ENCODE data around the gene HRAS.
"Not testable (repeated sequence)": the region's sequence is repeated elsewhere in the genome, so short reads cannot be mapped to it uniquely, and the experiment has no call there.

Gene HRAS

GRCh38 chr11:526192-526591 is 9.2 kb downstream of the HRAS start:
- DNase-seq (ENCODE audit: extremely low spot score) = no peak
- ChIA-PET POLR2A (no interaction called here), CTCF (no interaction called here)
- no peak for TF ChIP-seq CTCF (IDR thresholded peaks at IDR 0.05; ENCODE audit: control extremely low read depth, extremely low read depth, low read depth, missing control alignments)

DNA sequence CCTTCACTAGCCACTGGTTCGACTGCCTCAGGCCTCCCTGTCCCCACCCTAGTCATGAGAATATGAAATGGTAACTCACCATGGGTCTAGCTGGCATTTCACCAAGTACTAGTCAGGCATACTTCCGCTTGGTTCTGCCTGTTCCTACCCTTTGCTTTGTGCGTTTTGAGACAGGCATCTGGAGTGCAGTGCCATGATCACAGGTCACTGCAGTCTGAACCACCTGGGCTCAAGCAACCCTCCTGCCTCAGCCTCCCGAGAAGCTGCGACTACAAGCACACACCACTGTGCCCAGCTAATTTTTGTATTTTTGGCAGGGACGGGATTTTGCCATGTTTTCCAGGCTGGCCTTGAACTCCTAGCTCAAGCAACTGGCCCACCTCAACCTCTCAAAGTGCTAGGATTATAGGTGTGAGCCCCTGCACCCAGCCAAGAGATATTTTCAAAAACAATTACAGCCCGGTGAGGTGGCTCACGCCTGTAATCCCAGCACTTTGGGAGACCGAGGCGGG is 14.1 kb downstream of the HRAS start:
- no peak for TF ChIP-seq CTCF (IDR thresholded peaks at IDR 0.05; ENCODE audit: control extremely low read depth, extremely low read depth, low read depth, missing control alignments)
- CTCF ChIA-PET = interaction anchor here (1.0 to 6.8 kb wide), 3 partner anchors 10 to 81 kb away, joined by 3 to 77 read pairs (median 4); partner anchors contain the start of gene HRAS

DNA sequence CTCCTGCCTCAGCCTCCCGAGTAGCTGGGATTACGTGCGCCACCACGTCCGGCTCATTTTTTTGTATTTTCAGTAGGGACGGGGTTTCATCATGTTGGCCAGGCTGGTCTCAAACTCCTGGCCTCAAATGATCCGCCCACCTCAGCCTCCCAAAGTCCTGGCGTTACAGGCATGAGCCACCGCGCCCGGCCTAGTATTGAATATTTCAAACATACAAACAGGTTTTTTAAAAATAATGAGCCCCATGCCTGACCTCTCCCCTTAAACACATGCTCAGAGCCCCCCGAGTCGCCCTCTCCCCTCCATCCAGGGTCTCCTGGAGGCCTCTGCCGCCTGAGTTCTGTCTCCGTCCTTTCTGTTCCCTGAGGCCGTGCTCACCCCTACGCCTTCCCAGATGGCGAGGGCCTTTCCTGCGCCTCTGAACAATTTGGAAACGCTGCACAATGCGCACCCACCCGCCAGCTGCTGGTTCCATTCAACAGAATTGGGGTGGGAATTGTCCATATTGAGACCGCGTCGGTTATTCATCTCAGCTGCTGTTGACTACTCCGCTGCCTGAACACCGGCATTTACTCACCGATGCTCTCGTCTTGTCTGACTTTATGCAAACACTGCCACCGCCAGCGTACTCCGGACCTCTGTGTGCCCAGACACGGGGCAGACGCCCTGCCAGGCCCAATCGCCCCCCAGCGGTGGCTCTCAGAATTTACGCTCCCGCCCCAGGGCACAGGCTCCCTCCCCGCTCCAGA is 14.8 kb downstream of the HRAS start:
- ChIA-PET POLR2A (no interaction called here), CTCF (interaction anchor here (1.0 to 6.8 kb wide), 4 partner anchors 9 to 270 kb away, joined by 3 to 77 read pairs (median 4); partner anchors contain the start of gene HRAS)
- no peak for DNase-seq (ENCODE audit: extremely low spot score)
- TF ChIP-seq CTCF (IDR thresholded peaks at IDR 0.05; ENCODE audit: control extremely low read depth, extremely low read depth, low read depth, missing control alignments) = no peak

More for the DNA sequence above, 14.1 kb downstream of the HRAS start:
- POLR2A ChIA-PET = no interaction called here
- no peak for DNase-seq (ENCODE audit: extremely low spot score)

DNA sequence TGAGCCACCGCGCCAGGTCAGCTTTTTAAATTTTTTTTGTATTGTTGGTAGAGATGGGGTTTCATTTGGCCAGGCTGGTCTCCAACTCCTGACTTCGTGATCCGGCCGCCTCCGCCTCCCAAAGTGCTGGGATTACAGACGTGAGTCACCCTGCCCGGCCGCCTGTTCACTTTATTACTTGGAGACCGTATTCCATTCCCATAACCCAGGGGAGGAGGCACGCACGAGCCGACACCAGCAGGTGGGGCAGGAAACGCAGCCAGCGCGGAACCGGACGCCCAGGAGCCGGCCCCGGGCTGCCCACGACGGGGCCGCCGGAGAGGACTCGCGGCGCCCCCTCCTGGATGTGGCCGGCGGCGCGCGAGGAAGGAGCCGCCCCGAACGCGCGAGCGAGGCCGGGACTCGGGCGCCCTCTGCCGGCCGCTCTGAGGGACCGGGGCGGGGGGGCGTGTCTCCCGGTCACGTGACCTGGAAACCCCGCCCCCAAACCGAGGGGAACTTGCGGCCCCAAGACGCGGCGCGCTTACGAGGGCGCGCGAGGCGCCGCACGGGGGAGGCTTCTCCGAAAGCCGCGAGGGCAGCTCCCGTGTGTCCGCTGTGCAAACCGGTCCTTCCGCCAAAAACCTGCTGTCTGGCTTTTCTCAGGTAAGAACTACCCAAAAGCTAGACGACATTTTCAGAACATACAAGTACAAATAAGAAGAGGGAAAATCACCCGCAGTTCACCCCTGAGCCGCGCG is 16.7 kb downstream of the HRAS start:
- ChIA-PET POLR2A (no interaction called here), CTCF (interaction anchor here (0.6 to 6.8 kb wide), 40 partner anchors 9 to 277 kb away, joined by 3 to 77 read pairs (median 3); partner anchors contain the start of genes ANO9, DEAF1, HRAS and IFITM5)
- TF ChIP-seq CTCF (IDR thresholded peaks at IDR 0.05; ENCODE audit: control extremely low read depth, extremely low read depth, low read depth, missing control alignments) = peak; percentile 100
- DNase-seq (ENCODE audit: extremely low spot score) = peak; percentile 94

- DNase-seq (ENCODE audit: extremely low spot score) = not testable (repeated sequence)
- CTCF ChIA-PET = interaction anchor here (2.1 to 6.8 kb wide), 3 partner anchors 10 to 110 kb away, joined by 10 to 77 read pairs (median 55); partner anchors contain the start of genes HRAS and RNH1
Measured at GRCh38 chr11:516918-517685, 18.3 kb downstream of the HRAS start.

GRCh38 chr11:516400-516799 is 19.0 kb downstream of the HRAS start:
- ChIA-PET POLR2A (interaction anchor here (1.6 kb wide), 1 partner anchor 9 kb away, joined by 3 read pairs; no protein-coding TSS in a partner anchor), CTCF (interaction anchor here (1.0 to 6.8 kb wide), 2 partner anchors 17 to 212 kb away, joined by 3 to 77 read pairs; partner anchors contain the start of gene HRAS)
- DNase-seq (ENCODE audit: extremely low spot score) = no peak
- TF ChIP-seq CTCF (IDR thresholded peaks at IDR 0.05; ENCODE audit: control extremely low read depth, extremely low read depth, low read depth, missing control alignments) = no peak

More at GRCh38 chr11:516918-517685, 18.3 kb downstream of the HRAS start:
- POLR2A ChIA-PET = interaction anchor here (1.6 kb wide), 1 partner anchor 9 kb away, joined by 3 read pairs; no protein-coding TSS in a partner anchor

Measured in GM10248 (cell line).